ENCODE measurements around the gene E4F1.
A peak's percentile ranks its signal among the peaks of the same experiment; 100 is the strongest.

E4F1 gene

DNA sequence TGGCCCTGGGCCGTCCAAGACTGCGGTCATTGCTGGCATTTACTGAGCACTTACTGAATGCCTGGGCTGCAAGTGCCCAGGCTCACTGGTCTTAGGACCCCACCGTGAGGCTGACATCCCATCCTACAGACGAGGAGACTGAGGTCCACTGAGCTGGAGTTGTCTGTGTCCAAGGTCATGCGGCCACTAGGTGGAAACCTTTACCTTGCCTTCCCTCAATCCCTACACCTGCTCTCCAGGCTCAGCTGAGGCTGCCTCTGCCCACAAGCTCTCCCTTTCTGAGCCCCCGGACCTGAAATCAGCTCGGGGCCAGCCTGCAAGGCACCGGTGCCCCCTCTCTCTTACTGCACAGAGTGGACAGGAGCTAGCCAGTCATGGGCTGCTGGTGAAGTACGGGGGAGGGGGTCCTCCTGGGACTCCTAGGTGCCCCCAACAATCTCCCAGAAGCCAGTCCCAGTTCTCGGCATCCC is 28.5 kb upstream of the E4F1 start:
- TF ChIP-seq, protein P1, sequence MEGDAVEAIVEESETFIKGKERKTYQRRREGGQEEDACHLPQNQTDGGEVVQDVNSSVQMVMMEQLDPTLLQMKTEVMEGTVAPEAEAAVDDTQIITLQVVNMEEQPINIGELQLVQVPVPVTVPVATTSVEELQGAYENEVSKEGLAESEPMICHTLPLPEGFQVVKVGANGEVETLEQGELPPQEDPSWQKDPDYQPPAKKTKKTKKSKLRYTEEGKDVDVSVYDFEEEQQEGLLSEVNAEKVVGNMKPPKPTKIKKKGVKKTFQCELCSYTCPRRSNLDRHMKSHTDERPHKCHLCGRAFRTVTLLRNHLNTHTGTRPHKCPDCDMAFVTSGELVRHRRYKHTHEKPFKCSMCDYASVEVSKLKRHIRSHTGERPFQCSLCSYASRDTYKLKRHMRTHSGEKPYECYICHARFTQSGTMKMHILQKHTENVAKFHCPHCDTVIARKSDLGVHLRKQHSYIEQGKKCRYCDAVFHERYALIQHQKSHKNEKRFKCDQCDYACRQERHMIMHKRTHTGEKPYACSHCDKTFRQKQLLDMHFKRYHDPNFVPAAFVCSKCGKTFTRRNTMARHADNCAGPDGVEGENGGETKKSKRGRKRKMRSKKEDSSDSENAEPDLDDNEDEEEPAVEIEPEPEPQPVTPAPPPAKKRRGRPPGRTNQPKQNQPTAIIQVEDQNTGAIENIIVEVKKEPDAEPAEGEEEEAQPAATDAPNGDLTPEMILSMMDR (IDR thresholded peaks at IDR 0.05; ENCODE audit: control insufficient read depth, extremely low read depth, insufficient read depth) = peak; percentile 82
- H3K4me3 ChIP-seq (ENCODE audit: low read depth, low read length) = peak overlapping the region; percentile 52; the same call in 1 of the 2 replicates
- peak; percentile 40 for DNase-seq (ENCODE audit: low read depth)

DNA sequence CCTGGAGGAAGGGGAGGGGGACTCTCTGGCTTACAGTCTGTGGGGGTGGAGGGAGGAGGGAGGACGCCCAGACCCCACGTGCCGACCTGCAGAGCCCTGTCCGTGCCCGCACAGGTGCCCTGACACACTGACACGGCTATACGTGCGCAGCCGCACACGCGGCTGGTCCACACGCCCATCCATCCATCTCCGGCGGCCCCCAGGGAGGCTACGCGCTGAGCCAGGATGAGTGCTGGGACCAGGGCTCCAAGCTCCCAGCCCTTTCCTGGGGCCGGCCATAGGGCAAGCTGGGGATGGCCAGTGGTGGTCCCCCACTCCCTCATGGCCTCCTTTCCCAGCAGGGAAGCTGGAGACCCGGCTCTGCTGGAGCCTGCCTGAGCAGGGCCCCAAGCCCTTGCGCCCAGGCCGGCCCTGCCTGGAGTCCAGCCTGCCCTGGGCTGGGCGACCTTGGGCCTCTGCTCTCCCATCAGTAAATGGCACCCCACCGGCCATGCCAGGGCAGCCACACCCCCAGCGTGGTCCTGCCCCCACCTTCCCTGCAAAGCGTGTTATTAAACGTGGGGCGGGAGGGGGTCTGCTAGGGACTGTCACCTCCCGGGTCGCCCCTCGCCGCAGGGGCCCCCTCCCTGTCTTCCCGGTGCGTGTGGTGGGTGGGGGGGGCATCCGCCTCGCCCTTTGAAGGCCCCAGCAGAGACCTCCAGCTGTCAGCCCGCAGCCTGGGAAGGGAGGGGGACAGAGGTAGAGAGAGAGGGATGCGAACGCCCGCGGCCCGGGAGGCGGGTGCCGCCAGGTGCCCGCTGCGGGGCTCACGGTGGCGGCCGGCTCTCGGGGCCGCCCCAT is 27.8 kb upstream of the E4F1 start:
- peak overlapping the region; percentile 52 for H3K4me3 ChIP-seq (ENCODE audit: low read depth, low read length)
- DNase-seq (ENCODE audit: low read depth) = no peak
- TF ChIP-seq, protein P1 (IDR thresholded peaks at IDR 0.05; ENCODE audit: control insufficient read depth, extremely low read depth, insufficient read depth) = no peak

DNA sequence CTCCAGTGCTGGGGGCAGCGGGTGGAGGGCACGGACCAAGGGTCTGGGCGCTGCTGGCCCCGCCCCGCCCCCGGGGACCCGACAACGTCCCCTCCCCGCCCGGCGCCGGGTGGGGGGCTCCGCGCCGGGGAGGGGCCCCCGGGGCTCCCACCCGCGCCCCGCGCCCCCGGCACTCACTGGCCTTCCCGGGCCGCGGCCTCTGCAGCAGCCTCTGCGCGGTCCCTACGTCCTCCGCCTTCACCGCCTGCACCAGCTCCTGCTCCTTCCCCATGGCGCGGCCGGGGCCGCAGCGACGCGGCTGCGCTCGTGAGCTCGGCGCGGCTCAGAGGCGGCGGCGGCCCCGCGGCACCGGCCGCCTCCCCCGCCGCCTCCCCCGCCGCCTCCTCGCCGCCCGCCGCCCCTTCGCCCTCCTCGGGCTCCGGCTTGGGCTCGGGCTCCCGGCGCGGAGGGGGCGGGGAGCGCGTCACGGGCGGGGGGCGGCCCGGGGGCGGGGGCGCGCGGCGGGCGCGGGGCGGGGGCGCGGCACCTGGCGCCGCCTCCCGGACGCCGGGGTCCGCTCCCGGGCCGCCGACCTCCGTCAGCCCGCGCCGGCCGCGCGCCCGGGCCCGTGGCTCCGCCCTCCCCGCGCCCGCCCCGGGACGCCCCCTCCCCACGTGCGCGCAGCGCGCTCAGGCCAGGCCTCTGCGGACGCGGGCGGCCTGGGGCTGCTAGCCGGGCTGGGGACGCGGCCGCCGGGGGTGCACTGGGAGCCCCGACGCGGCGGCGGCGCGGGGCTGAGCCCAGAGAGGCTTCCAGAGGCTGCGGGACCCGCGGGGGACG is 27.0 kb upstream of the E4F1 start, which contains the start of gene CASKIN1:
Gene CASKIN1 (minus strand): TSS at position 444 of the 819 bp plus-strand sequence. CDS start 173 bp downstream, at position 271.
- peak within 1 kb of the TSS; percentile 52 for H3K4me3 ChIP-seq (ENCODE audit: low read depth, low read length)
- TF ChIP-seq, protein P1 (IDR thresholded peaks at IDR 0.05; ENCODE audit: control insufficient read depth, extremely low read depth, insufficient read depth) = no peak
- no peak for DNase-seq (ENCODE audit: low read depth)

DNA sequence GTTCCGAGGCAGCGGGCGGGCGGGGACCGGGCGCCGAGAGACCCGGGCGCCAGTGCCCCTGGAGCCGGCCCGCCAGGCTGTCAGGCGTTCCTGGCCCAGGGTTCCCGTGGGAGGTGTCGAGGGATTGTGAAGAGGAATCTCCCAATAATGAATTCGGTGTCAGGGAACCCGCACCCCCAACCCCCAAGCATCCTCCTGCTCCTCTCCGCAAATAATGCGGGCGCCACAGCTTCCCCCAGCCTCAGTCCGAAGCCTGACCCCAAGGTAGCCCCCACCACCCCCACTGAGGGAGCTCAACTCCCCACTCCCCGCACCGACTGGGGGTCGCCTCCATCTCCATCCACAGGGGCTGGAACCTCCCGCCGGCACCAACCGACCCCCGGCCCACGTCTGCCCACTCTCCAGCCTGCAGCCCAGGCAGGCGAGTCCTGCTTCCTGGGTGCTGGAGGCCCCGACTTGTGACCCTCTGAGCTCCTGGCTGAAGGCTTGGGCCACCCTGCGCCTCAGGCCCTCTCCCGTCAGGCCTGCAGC is 26.3 kb upstream of the E4F1 start:
- no peak for DNase-seq (ENCODE audit: low read depth)
- no peak overlapping the region for H3K4me3 ChIP-seq (ENCODE audit: low read depth, low read length)
- TF ChIP-seq, protein P1 (IDR thresholded peaks at IDR 0.05; ENCODE audit: control insufficient read depth, extremely low read depth, insufficient read depth) = no peak

DNA sequence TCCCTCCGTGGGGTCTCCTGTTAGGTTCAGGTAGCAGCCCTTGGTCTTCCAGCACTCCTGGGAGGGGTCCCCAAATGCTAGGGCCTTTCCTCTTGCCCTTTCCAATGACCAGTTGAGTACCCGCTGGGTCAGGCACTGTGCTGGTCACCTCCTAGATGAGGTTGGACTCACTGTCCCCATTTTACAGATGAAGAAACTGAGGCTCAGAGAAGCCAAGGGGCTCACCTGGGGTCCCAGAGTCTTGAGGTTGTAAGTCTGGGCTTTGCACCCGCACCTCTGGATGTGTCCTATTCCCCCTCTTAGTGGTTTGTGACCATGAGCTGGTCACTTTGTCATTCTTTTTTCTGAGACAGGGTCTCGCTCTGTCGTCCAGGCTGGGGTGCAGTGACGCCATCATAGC is 25.6 kb upstream of the E4F1 start:
- no peak overlapping the region for H3K4me3 ChIP-seq (ENCODE audit: low read depth, low read length)
- no peak for DNase-seq (ENCODE audit: low read depth)
- TF ChIP-seq, protein P1 (IDR thresholded peaks at IDR 0.05; ENCODE audit: control insufficient read depth, extremely low read depth, insufficient read depth) = no peak

DNA sequence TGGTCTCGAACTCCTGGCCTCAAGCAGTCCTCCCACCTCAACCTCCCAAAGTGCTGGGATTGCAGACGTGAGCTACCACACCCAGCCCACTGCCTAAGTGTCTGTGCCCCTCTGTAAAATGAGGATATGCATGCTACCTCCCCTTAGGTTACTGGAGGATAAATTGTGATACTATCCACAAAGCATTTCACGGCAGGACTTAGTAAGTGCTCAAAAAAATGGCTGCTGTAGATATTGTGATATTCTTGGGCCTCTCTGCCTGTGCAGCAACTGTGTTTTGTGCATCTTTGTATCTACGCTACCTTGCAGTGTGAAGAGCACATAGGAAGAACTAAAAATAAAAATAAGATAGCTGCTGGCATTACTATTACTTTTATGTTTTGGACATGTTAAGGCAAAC is 25.1 kb upstream of the E4F1 start:
- no peak overlapping the region for H3K4me3 ChIP-seq (ENCODE audit: low read depth, low read length)
- TF ChIP-seq, protein P1 (IDR thresholded peaks at IDR 0.05; ENCODE audit: control insufficient read depth, extremely low read depth, insufficient read depth) = no peak
- DNase-seq (ENCODE audit: low read depth) = no peak

All from LNCaP clone FGC (cell line).